MCF 10A (cell line): ENCODE data around the gene DGLUCY. TPM values are rescaled to one million over a fixed set of nuclear protein-coding genes. Genes with fewer than 3 reads are reported as not detected.
A peak's percentile ranks its signal among the peaks of the same experiment; 100 is the strongest.
"Not testable (repeated sequence)": the region's sequence is repeated elsewhere in the genome, so short reads cannot be mapped to it uniquely, and the experiment has no call there.

Experiments
- BruUV-seq: library from RNA; stranded (reverse); fragments of 400-500 nt; replicated peaks from 2 replicates; lab custom pipeline; 2021; lab: Mats Ljungman, UMichigan
- CTCF ChIA-PET: fragments of 300-600 bp; sonication (Branson Sonifier 250); formaldehyde crosslinking; extraction: SDS; loops from one replicate; lab custom pipeline; 2021; ENCODE audit warnings: antibody characterized with exemption, inconsistent platforms; lab: Yijun Ruan, JAX
- POLR2A ChIA-PET: fragments of 300-600, 350-650 bp; sonication (Branson Sonifier 250); formaldehyde crosslinking; extraction: SDS; loops from one replicate; lab custom pipeline; 2020; ENCODE audit warnings: antibody characterized with exemption, inconsistent platforms; lab: Yijun Ruan, JAX
- DNase-seq: peaks from one replicate; pipeline ENCODE4 v3.0.0-alpha.2; 2018; ENCODE audit not compliant: unreplicated experiment
- H3K27ac Mint-ChIP-seq: one replicate; pipeline ENCODE4 v1.8.0; 2022; ENCODE audit warnings: mild to moderate bottlenecking, low read depth, mixed read lengths; ENCODE audit not compliant: unreplicated experiment
- H3K27me3 Mint-ChIP-seq: one replicate; pipeline ENCODE4 v1.8.0; 2022; ENCODE audit warnings: mixed read lengths; ENCODE audit not compliant: insufficient read depth, unreplicated experiment
- H3K36me3 Mint-ChIP-seq: one replicate; pipeline ENCODE4 v1.8.0; 2022; ENCODE audit warnings: mild to moderate bottlenecking, moderate library complexity, mixed read lengths; ENCODE audit not compliant: insufficient read depth, unreplicated experiment
- H3K4me1 Mint-ChIP-seq: one replicate; pipeline ENCODE4 v1.8.0; 2022; ENCODE audit warnings: mixed read lengths; ENCODE audit not compliant: insufficient read depth, unreplicated experiment
- H3K4me3 Mint-ChIP-seq: one replicate; pipeline ENCODE4 v1.8.0; 2022; ENCODE audit warnings: mild to moderate bottlenecking, moderate library complexity, mixed read lengths; ENCODE audit not compliant: unreplicated experiment
- H3K9me3 Mint-ChIP-seq: one replicate; pipeline ENCODE4 v1.8.0; 2022; ENCODE audit warnings: mixed read lengths; ENCODE audit not compliant: unreplicated experiment
- intact Hi-C: fragments of 100-400 bp; cut with micrococcal nuclease; formaldehyde crosslinking; loops from 2 replicates; pipeline ENCODE4 v1.14.1; 2022
- total RNA-seq: library from RNA; stranded (reverse); gene quantifications from 2 replicates; pipeline ENCODE4 v1.2.3, GENCODE V29; 2022
- TF ChIP-seq, protein P1 (sequence below): fragments of 200-600 bp; IDR thresholded peaks from one replicate; pipeline ENCODE4 v1.8.0; 2022; ENCODE audit warnings: antibody characterized with exemption, mild to moderate bottlenecking; ENCODE audit not compliant: unreplicated experiment

Gene DGLUCY
- total RNA-seq, 1 experiment from 2014 or later, result 11.7 TPM

DNA sequence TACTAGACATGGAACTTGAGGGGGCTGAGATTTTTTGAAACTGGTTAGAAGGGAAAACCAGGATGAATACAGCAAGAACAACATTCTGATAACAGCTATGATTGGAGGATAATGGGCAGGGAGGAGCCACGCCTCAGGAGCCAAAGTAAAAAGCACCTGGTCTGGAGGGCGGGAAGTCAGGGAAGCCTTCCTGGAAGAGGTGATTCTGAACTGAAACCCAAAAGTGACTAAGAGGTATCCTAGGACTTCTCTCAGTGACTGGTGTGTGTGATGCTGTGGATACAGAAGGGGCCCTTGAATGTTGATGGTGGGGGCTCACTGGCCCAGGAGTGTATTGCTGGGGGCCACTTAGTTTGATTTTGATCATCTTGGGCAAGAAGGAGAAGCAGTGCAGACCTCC, 149.5 kb downstream of the DGLUCY start:
- no TSS peak for BruUV-seq
- Mint-ChIP-seq H3K4me1 (peaks cover 16% of the 10 kb centered on the region), H3K4me3 (no peak overlapping the region), H3K36me3 (no peaks in the 10 kb centered on the region), H3K9me3 (no peaks in the 10 kb centered on the region), H3K27ac (no peak overlapping the region), H3K27me3 (no peaks in the 10 kb centered on the region)
- intact Hi-C loops, result no loop called here
- ChIA-PET POLR2A (interaction anchor here (0.9 to 1.2 kb wide), 2 partner anchors 14 to 20 kb away, joined by 3 read pairs; no protein-coding TSS in a partner anchor), CTCF (interaction anchor here (1.5 kb wide), 1 partner anchor 360 kb away, joined by 3 read pairs; no protein-coding TSS in a partner anchor)
- no peak for DNase-seq
- TF ChIP-seq, protein P1, sequence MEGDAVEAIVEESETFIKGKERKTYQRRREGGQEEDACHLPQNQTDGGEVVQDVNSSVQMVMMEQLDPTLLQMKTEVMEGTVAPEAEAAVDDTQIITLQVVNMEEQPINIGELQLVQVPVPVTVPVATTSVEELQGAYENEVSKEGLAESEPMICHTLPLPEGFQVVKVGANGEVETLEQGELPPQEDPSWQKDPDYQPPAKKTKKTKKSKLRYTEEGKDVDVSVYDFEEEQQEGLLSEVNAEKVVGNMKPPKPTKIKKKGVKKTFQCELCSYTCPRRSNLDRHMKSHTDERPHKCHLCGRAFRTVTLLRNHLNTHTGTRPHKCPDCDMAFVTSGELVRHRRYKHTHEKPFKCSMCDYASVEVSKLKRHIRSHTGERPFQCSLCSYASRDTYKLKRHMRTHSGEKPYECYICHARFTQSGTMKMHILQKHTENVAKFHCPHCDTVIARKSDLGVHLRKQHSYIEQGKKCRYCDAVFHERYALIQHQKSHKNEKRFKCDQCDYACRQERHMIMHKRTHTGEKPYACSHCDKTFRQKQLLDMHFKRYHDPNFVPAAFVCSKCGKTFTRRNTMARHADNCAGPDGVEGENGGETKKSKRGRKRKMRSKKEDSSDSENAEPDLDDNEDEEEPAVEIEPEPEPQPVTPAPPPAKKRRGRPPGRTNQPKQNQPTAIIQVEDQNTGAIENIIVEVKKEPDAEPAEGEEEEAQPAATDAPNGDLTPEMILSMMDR, result no peak

DNA sequence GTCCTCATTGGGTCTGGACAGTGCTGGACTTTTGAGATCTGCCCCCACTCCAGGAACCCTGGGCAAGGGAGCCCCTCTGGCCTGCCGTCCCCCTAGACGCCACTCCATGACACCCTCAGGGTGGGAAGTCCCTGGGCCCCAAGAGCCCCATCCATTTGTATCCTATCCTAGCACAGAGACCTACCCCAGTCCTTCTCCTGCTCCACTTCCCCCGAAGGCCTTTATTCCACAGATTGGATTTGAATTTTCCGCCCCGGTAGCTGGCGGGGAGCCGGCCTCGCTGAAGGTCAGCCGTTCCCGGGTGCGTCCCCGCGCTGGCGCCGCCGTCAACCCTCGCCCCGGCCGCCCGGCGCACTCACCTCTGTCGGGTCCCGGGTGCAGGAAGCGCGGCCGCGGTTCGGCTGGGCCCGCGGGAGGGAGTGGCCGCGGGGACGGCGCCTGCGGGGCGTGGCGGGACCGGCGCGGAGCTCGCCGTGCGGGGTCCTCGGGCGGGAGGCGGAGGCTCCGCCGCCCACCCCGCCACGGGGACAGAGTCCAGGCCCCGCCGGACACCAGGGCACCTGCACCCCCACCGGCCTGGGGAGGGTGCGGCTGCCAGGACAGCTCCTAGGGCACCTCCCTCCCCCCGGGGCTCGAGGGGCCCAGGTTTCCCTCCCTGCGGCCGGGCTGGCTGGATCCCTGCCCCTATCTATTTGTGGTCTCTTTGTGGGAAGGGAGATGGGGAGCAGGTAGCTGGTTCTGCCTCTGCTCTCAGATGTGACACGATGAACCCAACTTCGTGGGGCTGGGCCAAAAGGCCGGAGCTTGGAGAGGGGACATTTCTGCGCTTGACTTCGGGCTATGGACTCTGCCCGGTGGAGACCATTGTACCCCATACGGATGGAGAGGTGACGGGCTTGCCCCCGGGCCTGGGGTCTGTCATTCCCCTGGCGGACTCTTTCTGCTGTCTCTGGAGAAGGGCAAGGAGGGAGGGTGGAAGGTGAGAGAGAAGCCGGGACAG, 150.6 kb downstream of the DGLUCY start:
- TF ChIP-seq, protein P1, result no peak
- no peaks in the 10 kb centered on the region for H3K36me3 Mint-ChIP-seq
- no peak overlapping the region for H3K27ac Mint-ChIP-seq
- no peaks in the 10 kb centered on the region for H3K9me3 Mint-ChIP-seq
- H3K4me1 Mint-ChIP-seq, result peaks cover 10% of the 10 kb centered on the region
- no TSS peak for BruUV-seq
- intact Hi-C loops, result no loop called here
- ChIA-PET POLR2A (interaction anchor here (0.9 to 1.2 kb wide), 3 partner anchors 21 to 107 kb away, joined by 3 read pairs; no protein-coding TSS in a partner anchor), CTCF (interaction anchor here (0.6 to 1.2 kb wide), 5 partner anchors 41 to 478 kb away, joined by 3 to 4 read pairs (median 3); no protein-coding TSS in a partner anchor)
- no peak for DNase-seq
- no peak overlapping the region for H3K4me3 Mint-ChIP-seq
- H3K27me3 Mint-ChIP-seq, result no peaks in the 10 kb centered on the region

DNA sequence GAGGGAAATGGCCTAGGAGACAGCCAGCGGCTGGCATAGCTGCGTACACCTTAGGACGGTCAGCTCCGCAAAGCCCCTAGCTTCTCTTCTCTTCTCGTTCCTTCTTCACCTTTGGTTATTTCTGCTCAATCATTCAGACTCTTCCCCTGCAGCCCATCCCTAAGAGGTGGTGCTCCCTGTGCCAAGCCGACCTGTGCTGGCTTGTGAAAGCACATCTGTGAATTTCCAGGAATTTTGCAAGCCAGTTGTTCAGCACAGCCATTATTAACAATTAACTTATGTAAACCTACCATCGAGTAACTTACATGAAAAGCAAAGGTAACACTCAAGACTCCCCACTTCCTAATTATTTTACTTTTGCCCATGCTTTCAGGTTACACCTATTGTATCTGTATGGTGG, 151.5 kb downstream of the DGLUCY start:
- no TSS peak for BruUV-seq
- peak; percentile 45 for DNase-seq
- Mint-ChIP-seq H3K9me3 (no peaks in the 10 kb centered on the region), H3K4me1 (peaks cover 10% of the 10 kb centered on the region), H3K36me3 (no peaks in the 10 kb centered on the region), H3K27me3 (no peaks in the 10 kb centered on the region), H3K27ac (no peak overlapping the region), H3K4me3 (no peak overlapping the region)
- TF ChIP-seq, protein P1, result no peak
- intact Hi-C loops, result no loop called here
- ChIA-PET POLR2A (no interaction called here), CTCF (interaction anchor here (1.0 kb wide), 1 partner anchor 88 kb away, joined by 3 read pairs; no protein-coding TSS in a partner anchor)

DNA sequence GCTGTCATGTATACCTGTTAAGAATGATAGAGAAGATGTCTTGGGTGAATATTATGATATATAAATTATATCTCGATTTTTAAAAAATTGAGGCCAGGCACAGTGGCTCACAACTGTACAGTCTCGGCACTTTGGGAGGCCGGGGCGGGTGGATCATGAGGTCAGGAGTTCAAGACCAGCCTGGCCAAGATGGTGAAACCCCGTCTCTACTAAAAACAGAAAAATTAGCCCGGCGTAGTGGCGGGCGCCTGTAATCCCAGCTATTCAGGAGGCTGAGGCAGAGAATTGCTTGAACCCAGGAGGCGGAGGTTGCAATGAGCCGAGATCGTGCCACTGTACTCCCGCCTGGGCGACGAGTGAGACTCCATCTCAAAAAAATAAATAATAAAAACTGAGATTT, 152.4 kb downstream of the DGLUCY start:
- H3K4me3 Mint-ChIP-seq, H3K36me3 Mint-ChIP-seq, H3K27ac Mint-ChIP-seq, POLR2A ChIA-PET, H3K27me3 Mint-ChIP-seq, H3K9me3 Mint-ChIP-seq, DNase-seq, BruUV-seq, intact Hi-C loops: not testable (repeated sequence)
- peaks cover 10% of the 10 kb centered on the region for H3K4me1 Mint-ChIP-seq
- CTCF ChIA-PET, result interaction anchor here (0.6 to 1.4 kb wide), 2 partner anchors 89 to 157 kb away, joined by 3 to 4 read pairs; no protein-coding TSS in a partner anchor
